ENCODE measurements around the gene SLC10A7.

SLC10A7 gene

DNA sequence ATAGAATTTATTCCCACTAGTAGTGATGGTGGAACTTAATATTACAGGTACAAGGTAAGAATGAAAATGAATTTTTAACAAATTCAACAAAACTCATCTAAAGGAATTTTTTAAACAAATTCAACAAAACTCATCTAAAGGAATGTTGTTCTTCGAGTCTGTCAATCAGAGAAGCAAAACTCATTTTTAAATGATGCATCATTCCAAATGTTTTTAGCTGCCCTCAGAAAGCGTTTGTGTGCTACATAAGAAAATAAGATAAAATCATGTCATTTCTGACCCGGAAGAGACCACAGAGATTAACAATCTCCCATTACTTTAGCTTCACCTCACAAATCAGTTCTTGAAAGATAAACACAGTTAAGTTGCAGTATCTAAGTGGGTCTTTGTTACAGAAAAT, 178.0 kb downstream of the SLC10A7 start:
- DNase-seq, result no peak

GRCh38 chr4:146343199-146343598, 178.5 kb downstream of the SLC10A7 start:
- DNase-seq, result no peak

DNA sequence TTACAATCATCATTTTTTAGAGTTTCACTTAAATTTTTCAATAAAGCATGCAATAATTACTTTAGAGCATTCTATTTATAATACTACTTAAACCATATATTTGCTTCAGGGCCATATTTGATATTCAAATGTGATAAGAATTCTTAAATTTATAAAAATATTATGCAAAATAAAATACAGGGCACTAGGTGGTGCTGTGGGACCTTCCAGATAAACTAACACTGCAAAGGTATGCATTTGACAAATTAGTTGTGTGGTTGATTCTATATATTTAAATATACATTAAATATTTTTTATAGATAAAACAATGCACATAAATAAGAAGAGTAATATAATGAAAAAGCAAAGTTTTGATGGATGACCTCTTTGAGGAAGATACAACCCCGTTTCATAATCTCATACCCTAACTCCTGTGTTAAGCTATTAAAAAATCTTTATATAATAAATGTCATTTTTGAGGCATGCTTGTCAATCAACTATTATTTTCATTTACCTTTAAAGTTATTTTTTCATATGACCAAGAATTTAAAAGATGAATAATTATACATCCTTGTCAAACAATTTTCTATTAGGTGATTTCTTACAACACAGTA, 179.0 kb downstream of the SLC10A7 start:
- DNase-seq, result peak; percentile 2

- no peak for DNase-seq
These were observed 180.9 kb downstream of the SLC10A7 start for GRCh38 chr4:146340798-146341197.

DNA sequence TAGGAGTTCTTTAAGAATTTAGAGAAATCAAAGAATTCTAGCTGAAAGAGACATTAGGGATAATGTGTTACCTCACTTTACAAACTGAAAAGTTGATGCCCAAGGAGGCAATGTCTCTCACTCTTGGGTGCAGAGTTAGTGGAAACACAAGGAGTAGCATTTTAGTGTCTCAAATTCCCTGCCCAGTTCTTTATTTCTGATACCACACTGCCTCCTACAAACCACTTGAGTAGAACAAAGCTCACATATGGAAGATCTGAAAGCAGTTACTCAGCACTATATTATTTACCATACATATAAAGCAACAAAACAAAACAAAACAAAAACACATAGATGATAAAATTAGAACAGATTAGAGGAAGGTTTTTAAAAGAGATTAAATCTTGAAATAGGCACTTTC, 183.2 kb downstream of the SLC10A7 start:
- DNase-seq, result no peak

- no peak for DNase-seq
These were observed 185.3 kb downstream of the SLC10A7 start for GRCh38 chr4:146336410-146336807.

DNA sequence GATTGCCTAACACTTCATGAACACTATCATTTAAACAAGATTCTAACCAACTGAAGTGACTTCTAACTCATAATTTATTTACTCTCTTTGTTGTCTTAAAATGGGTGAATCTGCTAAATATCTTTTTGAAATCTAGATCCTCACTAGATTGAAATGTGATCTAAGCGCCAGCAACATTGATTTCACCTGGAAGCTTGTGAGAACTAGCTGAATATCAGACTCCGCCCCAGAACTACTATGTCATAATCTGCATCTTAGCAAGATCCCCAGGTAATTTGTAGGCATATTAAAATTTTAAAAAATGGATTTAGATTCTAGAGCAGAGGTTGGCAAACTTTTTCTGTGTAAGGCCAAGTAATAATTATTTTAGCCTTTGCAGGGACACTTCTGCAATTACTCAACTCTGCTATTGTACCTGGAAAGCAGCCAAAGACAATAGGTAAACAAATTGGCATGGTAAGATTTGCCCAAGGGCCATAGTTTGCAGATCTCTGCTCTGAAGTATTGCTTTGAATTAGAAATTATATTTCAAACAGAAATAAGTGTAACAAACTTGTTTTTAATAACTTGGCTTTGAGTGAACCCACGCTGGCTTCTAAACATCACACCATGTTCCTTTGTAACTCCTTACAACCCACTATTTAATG, 185.9 kb downstream of the SLC10A7 start:
- no peak for DNase-seq

GRCh38 chr4:146334862-146335449, 186.8 kb downstream of the SLC10A7 start:
- DNase-seq, result no peak

GRCh38 chr4:146333895-146334262, 187.9 kb downstream of the SLC10A7 start:
- no peak for DNase-seq

DNA sequence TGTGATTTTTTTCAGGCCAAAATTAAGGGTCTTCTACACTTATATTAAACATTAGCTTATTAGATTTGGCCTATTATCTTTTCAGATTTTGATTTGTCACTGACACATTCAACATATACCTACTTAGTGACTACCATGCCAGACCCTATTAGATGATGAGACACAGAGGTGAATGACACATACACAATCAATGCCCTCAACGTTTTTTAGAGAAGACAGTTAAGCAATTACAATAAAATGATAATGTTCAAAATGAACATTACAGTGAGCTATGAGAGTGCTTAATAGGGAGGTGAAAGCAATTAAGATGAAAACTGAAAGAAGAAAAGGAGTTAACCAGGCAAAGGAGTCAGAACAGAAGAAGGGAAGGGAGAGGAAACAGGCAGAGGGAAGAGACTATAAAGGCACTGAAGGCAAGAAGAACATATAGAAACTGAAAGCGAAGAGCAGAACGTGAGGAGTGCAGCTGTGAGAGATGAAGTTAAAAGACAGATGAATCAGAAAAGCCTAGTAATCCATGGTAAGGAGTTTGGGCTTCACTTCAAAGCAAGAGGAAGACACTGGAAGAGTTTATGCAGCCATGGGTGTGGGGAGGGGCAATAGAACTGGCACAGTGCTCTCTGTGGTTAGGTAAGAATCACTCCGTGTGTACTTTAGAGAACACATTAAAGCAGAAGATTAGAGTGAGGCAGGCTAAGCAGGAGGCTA, 188.4 kb downstream of the SLC10A7 start:
- peak; percentile 0 for DNase-seq

GRCh38 chr4:146330392-146330791, 191.3 kb downstream of the SLC10A7 start:
- no peak for DNase-seq

GRCh38 chr4:146329050-146329716, 192.6 kb downstream of the SLC10A7 start:
- no peak for DNase-seq

- DNase-seq, result no peak
These were observed 193.7 kb downstream of the SLC10A7 start for GRCh38 chr4:146327859-146328650.

DNA sequence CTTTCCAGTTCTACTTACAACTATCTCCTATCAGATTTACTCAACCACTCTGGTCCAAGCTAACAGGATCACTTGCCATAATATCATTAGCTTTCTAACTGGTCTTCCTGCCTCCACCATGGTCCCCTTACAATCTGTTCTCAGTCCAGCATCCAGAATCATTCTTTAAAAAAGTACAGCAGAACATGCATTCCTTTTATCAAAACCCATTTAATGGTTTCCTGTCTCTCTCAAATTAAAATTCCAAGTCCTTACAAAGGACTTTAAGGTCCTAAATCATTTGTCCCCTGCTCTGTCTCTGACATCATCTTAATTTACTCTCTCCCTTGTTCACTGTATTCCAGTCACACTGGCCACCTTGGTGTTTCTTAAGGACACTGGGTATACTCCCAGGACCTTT, 202.8 kb downstream of the SLC10A7 start:
- no peak for DNase-seq

DNA sequence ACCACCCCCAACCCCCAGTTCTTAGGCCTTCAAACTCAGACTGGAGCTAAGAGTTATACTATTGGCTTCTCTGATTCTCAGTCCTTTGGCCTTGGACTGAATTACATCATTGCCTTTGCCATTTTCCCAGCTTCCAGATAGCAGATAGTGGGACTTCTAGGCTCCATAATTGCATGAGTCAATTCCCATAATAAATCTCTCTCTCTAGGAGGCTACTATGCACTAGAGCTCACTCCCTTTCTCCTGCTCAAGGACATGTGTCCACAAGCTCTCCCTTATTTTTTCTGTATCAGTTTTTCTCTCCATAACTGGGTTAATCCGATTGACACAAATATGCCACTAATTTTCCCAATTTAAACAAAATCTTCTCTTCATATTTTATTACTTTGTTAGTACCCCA, 204.0 kb downstream of the SLC10A7 start:
- no peak for DNase-seq

DNA sequence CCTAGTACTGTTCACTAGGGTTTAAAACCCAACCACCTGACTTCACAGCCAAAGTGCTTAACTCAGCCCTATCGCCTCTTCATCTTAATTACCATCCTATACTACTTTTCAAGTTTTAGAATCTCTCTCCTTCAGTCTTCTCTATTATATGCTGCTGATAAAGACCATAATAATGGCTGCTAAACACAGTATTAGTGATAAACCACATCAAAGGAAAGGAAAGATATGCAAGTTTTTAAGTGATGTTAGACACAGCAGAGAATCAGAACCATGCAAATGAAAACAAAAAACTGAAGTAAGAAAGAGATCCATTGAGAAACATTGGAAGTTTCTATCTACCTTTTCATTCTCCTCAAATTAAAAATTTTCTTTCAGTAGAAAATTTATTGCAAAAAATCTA, 206.6 kb downstream of the SLC10A7 start:
- DNase-seq, result no peak

- no peak for DNase-seq
These were observed 210.3 kb downstream of the SLC10A7 start for GRCh38 chr4:146311238-146311970.

GRCh38 chr4:146310319-146311021, 211.3 kb downstream of the SLC10A7 start:
- DNase-seq, result no peak

- no peak for DNase-seq
These were observed 212.8 kb downstream of the SLC10A7 start for GRCh38 chr4:146308951-146309350.

- no peak for DNase-seq
These were observed 218.9 kb downstream of the SLC10A7 start for GRCh38 chr4:146302822-146303221.

DNA sequence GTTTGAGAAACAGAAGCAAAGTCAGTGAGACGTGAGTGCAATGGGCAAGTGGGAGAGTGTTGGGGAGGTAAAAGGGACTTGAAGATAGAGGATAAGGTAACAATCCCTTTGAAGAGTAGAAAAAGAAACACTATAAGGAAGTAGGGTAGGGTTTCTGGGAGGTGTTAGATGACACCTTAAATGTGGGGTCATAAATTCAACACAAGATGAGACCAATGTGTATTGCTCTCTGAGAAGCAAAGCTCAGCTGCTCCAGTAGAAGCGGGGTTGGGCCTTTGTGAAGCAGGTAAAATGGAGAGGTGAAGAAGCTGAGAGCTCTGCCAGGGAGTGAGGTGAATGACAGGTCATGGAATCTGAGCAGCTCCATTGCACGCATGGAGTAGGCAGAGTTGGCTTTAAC, 222.1 kb downstream of the SLC10A7 start:
- DNase-seq, result no peak

Measured in activated T-cell treated with anti-CD3 and anti-CD28 coated beads for 4 hours (primary cell).